IPS-NIHi11 (cell line): ENCODE results near the gene IL1RAPL2.
"Not testable (repeated sequence)": the region's sequence is repeated elsewhere in the genome, so short reads cannot be mapped to it uniquely, and the experiment has no call there.

ENCODE experiments used
- DNase-seq: peaks from one replicate; pipeline ENCODE4 v3.0.0; 2012; ENCODE audit warnings: mixed read lengths, low spot score

IL1RAPL2 gene

GRCh38 chrX:105018865-105019264 lies 452.9 kb downstream of the IL1RAPL2 start:
- no peak for DNase-seq

- DNase-seq, result not testable (repeated sequence)
Observed at GRCh38 chrX:105028962-105029361, 463.0 kb downstream of the IL1RAPL2 start.

GRCh38 chrX:105038672-105039328 lies 472.8 kb downstream of the IL1RAPL2 start:
- DNase-seq, result no peak

GRCh38 chrX:105050921-105051320 lies 484.9 kb downstream of the IL1RAPL2 start:
- no peak for DNase-seq

GRCh38 chrX:105051364-105051763 lies 485.4 kb downstream of the IL1RAPL2 start:
- DNase-seq, result no peak

GRCh38 chrX:105052926-105053325 lies 486.9 kb downstream of the IL1RAPL2 start:
- no peak for DNase-seq

- no peak for DNase-seq
Observed at GRCh38 chrX:105063743-105064142, 497.7 kb downstream of the IL1RAPL2 start.

GRCh38 chrX:105098201-105098600 lies 532.2 kb downstream of the IL1RAPL2 start:
- no peak for DNase-seq

GRCh38 chrX:105098812-105099211 lies 532.8 kb downstream of the IL1RAPL2 start:
- no peak for DNase-seq

- DNase-seq, result no peak
Observed at GRCh38 chrX:105101378-105101777, 535.4 kb downstream of the IL1RAPL2 start.

- DNase-seq, result no peak
Observed at GRCh38 chrX:105109936-105110335, 543.9 kb downstream of the IL1RAPL2 start.

- no peak for DNase-seq
Observed at GRCh38 chrX:105114554-105115130, 548.6 kb downstream of the IL1RAPL2 start.

GRCh38 chrX:105115596-105116320 lies 549.8 kb downstream of the IL1RAPL2 start:
- not testable (repeated sequence) for DNase-seq

GRCh38 chrX:105116486-105116885 lies 550.5 kb downstream of the IL1RAPL2 start:
- DNase-seq, result no peak

GRCh38 chrX:105117621-105118020 lies 551.6 kb downstream of the IL1RAPL2 start:
- DNase-seq, result no peak

GRCh38 chrX:105120463-105120862 lies 554.5 kb downstream of the IL1RAPL2 start:
- no peak for DNase-seq

- no peak for DNase-seq
Observed at GRCh38 chrX:105121186-105121585, 555.2 kb downstream of the IL1RAPL2 start.

GRCh38 chrX:105126201-105126600 lies 560.2 kb downstream of the IL1RAPL2 start:
- no peak for DNase-seq

GRCh38 chrX:105134273-105134672 lies 568.3 kb downstream of the IL1RAPL2 start:
- DNase-seq, result no peak

- DNase-seq, result no peak
Observed at GRCh38 chrX:105136786-105137185, 570.8 kb downstream of the IL1RAPL2 start.

- no peak for DNase-seq
Observed at GRCh38 chrX:105150036-105150435, 584.0 kb downstream of the IL1RAPL2 start.

GRCh38 chrX:105150557-105150956 lies 584.6 kb downstream of the IL1RAPL2 start:
- DNase-seq, result peak; percentile 3

GRCh38 chrX:105167233-105167632 lies 601.2 kb downstream of the IL1RAPL2 start:
- DNase-seq, result no peak
